HCT116 (cell line): ENCODE data around the gene RFX8. TPM values are rescaled to one million over a fixed set of nuclear protein-coding genes. Genes with fewer than 3 reads are reported as not detected.

Source experiments
- ATAC-seq: fragments of 200-7000 bp; cut with Tn5 transposase; 2 replicates; pipeline ENCODE4 v1.9.1; 2020; ENCODE audit warnings: mild to moderate bottlenecking, moderate library complexity
- BruUV-seq: library from RNA; stranded (reverse); fragments of 400-500 nt; replicated peaks from 2 replicates; lab custom pipeline; 2021; lab: Mats Ljungman, UMichigan
- CTCF ChIA-PET: fragments of 300-600 bp; sonication (Branson Sonifier 250); formaldehyde crosslinking; loops from one replicate; lab custom pipeline; 2021; ENCODE audit warnings: antibody characterized with exemption; lab: Charles Lee
- POLR2A ChIA-PET: fragments of 300-600, 350-600 bp; sonication (Branson Sonifier 250); formaldehyde crosslinking; loops from one replicate; lab custom pipeline; 2021; ENCODE audit warnings: antibody characterized with exemption; lab: Charles Lee
- RAD21 ChIA-PET, 2 experiments: fragments of 300-600 bp; sonication (Branson Sonifier 250); formaldehyde crosslinking; loops; one replicate each; lab custom pipeline; 2023; ENCODE audit warnings: low total read pairs in 2 of 2; ENCODE audit not compliant: uncharacterized antibody in 2 of 2, unreplicated experiment in 2 of 2, low non-redundant PET in 1 of 2; lab: Charles Lee
- DNase-seq: peaks from one replicate; pipeline ENCODE4 v3.0.0-alpha.2; 2010; ENCODE audit warnings: low read depth, low spot score
- H2AFZ ChIP-seq: fragments of 200-600 bp; shearing (Covaris generic), sonication (generic); 2 replicates; pipeline ENCODE4 v1.6.1; 2017; ENCODE audit warnings: low read depth, mixed run types, mixed read lengths, antibody characterized with exemption, low read length; ENCODE audit not compliant: poor library complexity, severe bottlenecking
- H3K27ac ChIP-seq: 2 replicates; pipeline ENCODE4 v1.5.1; 2012; ENCODE audit warnings: low read depth, low read length
- H3K27me3 ChIP-seq: fragments of 200-600 bp; sonication (generic); 2 replicates; pipeline ENCODE4 v1.6.1; 2016; ENCODE audit warnings: mixed run types, low read length, mixed read lengths; ENCODE audit not compliant: insufficient read depth
- H3K36me3 ChIP-seq, 2 experiments: fragments of 200-500 bp in 1 of 2; fragments of 200-600 bp in 1 of 2; sonication (Bioruptor generic) in 1 of 2; sonication (generic) in 1 of 2; 2 replicates each; pipeline versions ENCODE4 v1.5.1 to v1.6.1; 2014 to 2016; ENCODE audit warnings: low read length in 2 of 2, inconsistent platforms in 1 of 2, mixed read lengths in 1 of 2, mixed run types in 1 of 2; ENCODE audit not compliant: insufficient read depth in 2 of 2, control insufficient read depth in 1 of 2
- H3K4me1 ChIP-seq, 2 experiments: fragments of 200-600 bp in 1 of 2; sonication (generic) in 1 of 2; 2 replicates each; pipeline versions ENCODE4 v1.5.1 to v1.6.1; 2012 to 2017; ENCODE audit warnings: low read length in 2 of 2, inconsistent platforms in 1 of 2, mild to moderate bottlenecking in 1 of 2, mixed read lengths in 1 of 2, mixed run types in 1 of 2, moderate library complexity in 1 of 2; ENCODE audit not compliant: insufficient read depth in 2 of 2, control insufficient read depth in 1 of 2
- H3K4me2 ChIP-seq: fragments of 200-600 bp; sonication (generic); 2 replicates; pipeline ENCODE4 v1.6.1; 2017; ENCODE audit warnings: mixed run types, low read length, mixed read lengths
- H3K4me3 ChIP-seq, 2 experiments: fragments of 200-600 bp in 1 of 2; sonication (generic) in 1 of 2; replicated peaks in 1 of 2; 2 replicates each; pipeline ENCODE4 v1.5.1; 2011 to 2016; ENCODE audit warnings: low read length in 2 of 2, control low read depth in 1 of 2, low read depth in 1 of 2, mild to moderate bottlenecking in 1 of 2, mixed read lengths in 1 of 2, mixed run types in 1 of 2
- H3K79me2 ChIP-seq: fragments of 200-600 bp; sonication (generic); 2 replicates; pipeline ENCODE4 v1.6.1; 2017; ENCODE audit warnings: mild to moderate bottlenecking, mixed run types, low read length, moderate library complexity, mixed read lengths; ENCODE audit not compliant: insufficient read depth
- H3K9ac ChIP-seq: fragments of 200-600 bp; sonication (generic); 2 replicates; pipeline ENCODE4 v1.6.1; 2016; ENCODE audit warnings: low read length, mixed read lengths
- H3K9me2 ChIP-seq: fragments of 200-600 bp; sonication (generic), shearing (Covaris generic); 2 replicates; pipeline ENCODE4 v1.6.1; 2017; ENCODE audit warnings: mixed run types, mild to moderate bottlenecking, moderate library complexity; ENCODE audit not compliant: insufficient read depth
- H3K9me3 ChIP-seq, 2 experiments: fragments of 200-500 bp in 1 of 2; fragments of 200-600 bp in 1 of 2; sonication (Bioruptor generic) in 1 of 2; sonication (generic) in 1 of 2; 2 replicates each; pipeline ENCODE4 v1.6.1; 2014 to 2017; ENCODE audit warnings: low read length in 2 of 2, mixed read lengths in 2 of 2, inconsistent platforms in 1 of 2, low read depth in 1 of 2, mild to moderate bottlenecking in 1 of 2, mixed run types in 1 of 2, moderate library complexity in 1 of 2; ENCODE audit not compliant: control insufficient read depth in 1 of 2, insufficient read depth in 1 of 2
- H4K20me1 ChIP-seq: fragments of 200-600 bp; sonication (generic), shearing (Covaris generic); 2 replicates; pipeline ENCODE4 v1.6.1; 2017; ENCODE audit warnings: mixed run types, mild to moderate bottlenecking, moderate library complexity; ENCODE audit not compliant: insufficient read depth
- ATF3 ChIP-seq: IDR thresholded peaks from 2 replicates; pipeline ENCODE4 v1.6.1; 2012
- CBX3 ChIP-seq: IDR thresholded peaks from 2 replicates; pipeline ENCODE4 v1.6.1; 2012; ENCODE audit warnings: low read depth
- CEBPB ChIP-seq: IDR thresholded peaks from 2 replicates; pipeline ENCODE4 v1.6.1; 2012; ENCODE audit warnings: low read depth
- EGR1 ChIP-seq: IDR thresholded peaks from 2 replicates; pipeline ENCODE4 v1.6.1; 2012; ENCODE audit warnings: low read depth
- ELF1 ChIP-seq: IDR thresholded peaks from 2 replicates; pipeline ENCODE4 v1.6.1; 2012; ENCODE audit warnings: low read depth, borderline replicate concordance
- EZH2 ChIP-seq: fragments of 200-600 bp; sonication (generic); IDR thresholded peaks from 2 replicates; pipeline ENCODE4 v1.6.1; 2017; ENCODE audit warnings: antibody characterized with exemption, mixed run types
- EZH2phosphoT487 ChIP-seq: fragments of 200-600 bp; IDR thresholded peaks from 2 replicates; pipeline ENCODE4 v1.6.1; 2018; ENCODE audit warnings: antibody characterized with exemption, borderline replicate concordance
- JUND ChIP-seq: IDR thresholded peaks from 2 replicates; pipeline ENCODE4 v1.6.1; 2012
- POLR2AphosphoS5 ChIP-seq: IDR thresholded peaks from 2 replicates; pipeline ENCODE4 v1.6.1; 2011; ENCODE audit warnings: mild to moderate bottlenecking, low read depth, low read length, moderate library complexity
- REST ChIP-seq: IDR thresholded peaks from 2 replicates; pipeline ENCODE4 v1.6.1; 2012; ENCODE audit warnings: low read depth
- SIN3A ChIP-seq: IDR thresholded peaks from 2 replicates; pipeline ENCODE4 v1.6.1; 2012; ENCODE audit warnings: low read depth
- SP1 ChIP-seq: IDR thresholded peaks from 2 replicates; pipeline ENCODE4 v1.6.1; 2012; ENCODE audit warnings: low read depth
- SRF ChIP-seq: IDR thresholded peaks from 2 replicates; pipeline ENCODE4 v1.6.1; 2012; ENCODE audit warnings: low read depth
- YY1 ChIP-seq: IDR thresholded peaks from 2 replicates; pipeline ENCODE4 v1.6.1; 2011; ENCODE audit warnings: low read length, low read depth, moderate library complexity, mild to moderate bottlenecking; ENCODE audit not compliant: insufficient replicate concordance; ENCODE audit errors: extremely low read depth
- intact Hi-C: fragments of 100-400 bp; cut with micrococcal nuclease; formaldehyde crosslinking; loops from 2 replicates; pipeline ENCODE4 v1.10.0; 2022
- total RNA-seq: library from RNA; stranded (reverse); gene quantifications from one replicate; pipeline ENCODE4 v1.2.1, GENCODE V29; 2021; ENCODE audit not compliant: unreplicated experiment

The RFX8 gene
- total RNA-seq, 1 experiment from 2014 or later = not detected

- Histone ChIP-seq H3K79me2 (no peaks in the 10 kb centered on the region), H3K4me1 (no peaks in the 10 kb centered on the region), H3K27ac (no peak overlapping the region), H3K36me3 (no peaks in the 10 kb centered on the region), H4K20me1 (no peaks in the 10 kb centered on the region), H3K27me3 (no peaks in the 10 kb centered on the region), H3K9me2 (no peaks in the 10 kb centered on the region), H3K9me3 (no peaks in the 10 kb centered on the region), H3K4me2 (no peak overlapping the region), H2AFZ (no peak overlapping the region), H3K4me3 (no peak overlapping the region), H3K9ac (no peak overlapping the region)
- intact Hi-C loops = no loop called here
- no peak for DNase-seq
- no TSS peak for BruUV-seq
- RAD21 ChIA-PET = no interaction called here
- CTCF ChIA-PET = no interaction called here
- ATAC-seq = no peak
- no peak for TF ChIP-seq ATF3
- TF ChIP-seq EGR1 = no peak
- no peak for TF ChIP-seq CEBPB
- TF ChIP-seq SRF = no peak
- TF ChIP-seq SP1 = no peak
- no peak for TF ChIP-seq YY1
- TF ChIP-seq CBX3 = no peak
- no peak for TF ChIP-seq EZH2
- POLR2A ChIA-PET = no interaction called here
These were observed 42.3 kb downstream of the RFX8 start for GRCh38 chr2:101432411-101433181.

- Histone ChIP-seq H3K9me3 (no peaks in the 10 kb centered on the region), H3K27ac (no peak overlapping the region), H3K27me3 (no peaks in the 10 kb centered on the region), H3K4me3 (no peak overlapping the region), H3K9me2 (no peaks in the 10 kb centered on the region), H3K4me1 (no peaks in the 10 kb centered on the region), H3K36me3 (no peaks in the 10 kb centered on the region), H4K20me1 (no peaks in the 10 kb centered on the region), H3K9ac (no peak overlapping the region), H3K79me2 (no peaks in the 10 kb centered on the region), H3K4me2 (no peak overlapping the region), H2AFZ (no peak overlapping the region)
- no TSS peak for BruUV-seq
- POLR2A ChIA-PET = no interaction called here
- ATAC-seq (no peak), DNase-seq (no peak)
- TF ChIP-seq SIN3A (no peak), SP1 (no peak), REST (no peak), EZH2phosphoT487 (no peak), ELF1 (no peak), ATF3 (no peak), POLR2AphosphoS5 (no peak), JUND (no peak)
- CTCF ChIA-PET = interaction anchor here (0.7 kb wide), 1 partner anchor 12 kb away, joined by 3 read pairs; no protein-coding TSS in a partner anchor
- intact Hi-C loops = no loop called here
- RAD21 ChIA-PET = no interaction called here
These were observed 43.4 kb downstream of the RFX8 start for GRCh38 chr2:101431486-101431885.
